ENCODE measurements around the gene KLHL13. TPM values are rescaled to one million over a fixed set of nuclear protein-coding genes. Genes with fewer than 3 reads are reported as not detected.

Gene KLHL13
- total RNA-seq, 2 experiments from 2014 or later = 0.09 to 0.30 TPM

DNA sequence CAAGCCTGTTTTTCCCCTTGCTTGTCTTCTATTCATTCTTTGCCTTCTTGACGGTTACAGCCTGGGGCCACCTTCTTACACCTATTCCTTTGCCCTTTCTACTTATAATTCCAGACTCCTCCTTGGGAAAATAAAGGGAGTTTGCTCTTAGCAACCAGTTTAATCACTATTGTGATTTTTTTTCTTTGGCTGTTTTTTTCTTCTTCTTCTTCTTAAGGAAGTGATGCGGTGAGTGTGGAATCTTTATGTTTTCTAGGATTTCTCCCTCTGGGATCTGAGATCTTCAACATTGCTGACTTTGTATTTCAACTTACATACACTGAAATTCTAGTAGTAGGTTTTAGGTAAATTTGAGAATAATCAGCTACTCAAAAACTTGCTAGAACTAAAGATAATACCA is 1.1 kb upstream of the KLHL13 start:
- ATAC-seq = no peak
- Mint-ChIP-seq H3K4me3 (peak overlapping the region; percentile 20), H3K27me3 (peaks cover 29% of the 10 kb centered on the region), H3K36me3 (no peaks in the 10 kb centered on the region), H3K4me1 (peaks cover 5% of the 10 kb centered on the region), H3K9me3 (ENCODE audit: low read depth) (no peaks in the 10 kb centered on the region), H3K27ac (no peak overlapping the region)
- CTCF ChIA-PET = no interaction called here
- no peak for DNase-seq

DNA sequence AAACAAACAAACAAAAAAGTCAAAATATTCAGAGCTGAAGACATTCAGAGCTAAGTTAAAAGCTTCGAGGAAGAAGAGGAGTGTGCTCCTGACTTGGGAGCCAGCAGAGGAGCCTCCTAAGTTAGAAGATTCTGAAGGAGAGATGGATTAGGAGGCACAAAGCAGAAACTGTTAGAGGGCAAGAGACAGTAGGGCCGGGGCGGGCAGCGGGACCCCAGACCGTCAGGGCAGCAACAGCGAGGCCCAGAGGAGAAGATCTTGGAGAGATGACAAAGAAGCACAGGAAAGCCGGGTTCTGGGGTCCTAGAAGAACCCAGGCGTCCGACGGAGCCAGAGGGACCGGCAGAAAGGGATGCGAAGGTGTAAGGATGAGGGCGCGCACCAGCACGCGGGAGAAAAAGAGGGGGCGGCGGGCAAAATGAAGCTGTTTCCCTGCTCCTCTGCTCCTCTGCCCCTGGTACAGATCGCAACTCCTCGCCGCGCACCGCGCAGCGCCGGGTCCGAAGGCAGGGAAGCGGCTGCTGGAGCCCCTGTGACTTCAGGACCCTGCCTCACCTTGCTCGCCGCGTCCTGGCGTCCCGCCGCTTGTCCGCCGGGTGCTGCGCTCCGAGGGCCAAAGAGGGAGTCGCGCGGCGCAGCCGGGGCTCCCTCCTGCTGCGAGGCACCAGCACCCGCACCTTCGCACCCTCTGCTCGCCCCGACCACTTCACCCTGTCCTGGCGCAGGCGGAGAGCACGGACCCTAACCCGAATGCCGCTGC is 477 bp downstream of the KLHL13 start:
- ATAC-seq (no peak), DNase-seq (no peak)
- CTCF ChIA-PET = no interaction called here
- peak overlapping the region; percentile 48 for H3K4me3 Mint-ChIP-seq
- peaks cover 29% of the 10 kb centered on the region for H3K27me3 Mint-ChIP-seq
- no peaks in the 10 kb centered on the region for H3K36me3 Mint-ChIP-seq
- H3K27ac Mint-ChIP-seq = no peak overlapping the region
- peaks cover 5% of the 10 kb centered on the region for H3K4me1 Mint-ChIP-seq
- H3K9me3 Mint-ChIP-seq (ENCODE audit: low read depth) = no peaks in the 10 kb centered on the region

DNA sequence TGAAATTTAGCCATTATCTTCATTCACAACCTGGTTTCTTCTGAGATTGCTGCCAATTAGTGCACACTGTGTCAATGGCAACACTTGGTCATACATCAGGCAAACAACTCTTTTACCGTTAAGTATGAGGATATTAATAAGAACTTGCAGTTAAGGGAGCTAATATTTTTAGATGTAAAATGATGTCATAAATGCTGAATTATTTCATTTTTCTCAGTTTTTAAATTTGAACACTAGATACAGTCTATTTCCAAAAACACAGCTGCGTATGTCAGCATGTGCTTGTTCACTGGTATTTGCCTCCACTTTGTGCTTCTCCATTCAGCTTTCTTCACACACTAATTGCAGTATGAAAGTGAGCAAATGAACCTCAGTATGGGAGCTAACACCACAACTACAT is 1.6 kb downstream of the KLHL13 start:
- no peak overlapping the region for H3K27ac Mint-ChIP-seq
- no peaks in the 10 kb centered on the region for H3K36me3 Mint-ChIP-seq
- H3K4me1 Mint-ChIP-seq = peaks cover 5% of the 10 kb centered on the region
- CTCF ChIA-PET = no interaction called here
- H3K9me3 Mint-ChIP-seq (ENCODE audit: low read depth) = no peaks in the 10 kb centered on the region
- DNase-seq = no peak
- H3K27me3 Mint-ChIP-seq = peaks cover 29% of the 10 kb centered on the region
- H3K4me3 Mint-ChIP-seq = no peak overlapping the region
- ATAC-seq = no peak

DNA sequence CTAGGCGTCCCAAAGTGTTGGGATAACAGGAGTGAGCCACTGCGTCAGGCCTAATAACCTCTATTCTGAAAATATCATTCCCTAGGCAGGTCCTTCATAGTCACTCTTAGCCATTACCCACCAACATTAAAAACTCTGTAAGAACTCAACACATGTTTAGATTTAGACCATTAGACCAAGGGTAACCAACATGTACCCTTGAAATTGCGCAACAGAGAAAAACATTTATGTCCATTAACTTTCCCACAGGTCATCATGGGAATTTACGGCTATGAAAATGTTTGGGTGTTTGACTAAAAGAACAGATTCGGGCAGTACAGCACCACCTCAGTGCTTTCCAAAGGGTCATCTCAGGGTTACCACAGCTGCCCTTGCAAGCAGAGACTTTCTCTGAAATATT is 7.5 kb downstream of the KLHL13 start:
- Mint-ChIP-seq H3K4me1 (no peaks in the 10 kb centered on the region), H3K27ac (no peak overlapping the region), H3K36me3 (no peaks in the 10 kb centered on the region), H3K27me3 (peaks cover 4% of the 10 kb centered on the region), H3K4me3 (no peak overlapping the region), H3K9me3 (ENCODE audit: low read depth) (no peaks in the 10 kb centered on the region)
- ATAC-seq = no peak
- DNase-seq = no peak
- CTCF ChIA-PET = no interaction called here

DNA sequence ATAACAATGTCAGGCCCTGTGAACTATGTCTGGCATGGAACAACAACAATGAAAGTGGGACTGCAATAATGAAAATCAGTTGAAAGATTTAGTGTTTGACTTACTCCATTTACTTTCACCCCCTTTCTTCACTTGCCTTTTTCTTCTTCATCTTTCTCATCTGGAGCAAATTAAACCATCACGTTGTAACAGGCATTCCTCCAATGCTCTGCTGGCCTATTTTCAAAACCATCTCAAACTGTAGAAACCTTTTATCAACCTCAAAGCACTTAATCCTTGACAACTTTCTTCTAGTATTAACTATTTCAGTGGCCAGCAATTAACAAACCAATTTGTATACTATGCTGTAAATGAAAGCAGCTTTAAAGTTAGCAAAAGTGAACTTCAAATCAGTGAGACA is 8.3 kb downstream of the KLHL13 start:
- no peaks in the 10 kb centered on the region for H3K9me3 Mint-ChIP-seq (ENCODE audit: low read depth)
- H3K4me3 Mint-ChIP-seq = no peak overlapping the region
- ATAC-seq (no peak), DNase-seq (no peak)
- H3K27ac Mint-ChIP-seq = no peak overlapping the region
- H3K4me1 Mint-ChIP-seq = no peaks in the 10 kb centered on the region
- no peaks in the 10 kb centered on the region for H3K36me3 Mint-ChIP-seq
- CTCF ChIA-PET = no interaction called here
- H3K27me3 Mint-ChIP-seq = peaks cover under 1% of the 10 kb centered on the region

DNA sequence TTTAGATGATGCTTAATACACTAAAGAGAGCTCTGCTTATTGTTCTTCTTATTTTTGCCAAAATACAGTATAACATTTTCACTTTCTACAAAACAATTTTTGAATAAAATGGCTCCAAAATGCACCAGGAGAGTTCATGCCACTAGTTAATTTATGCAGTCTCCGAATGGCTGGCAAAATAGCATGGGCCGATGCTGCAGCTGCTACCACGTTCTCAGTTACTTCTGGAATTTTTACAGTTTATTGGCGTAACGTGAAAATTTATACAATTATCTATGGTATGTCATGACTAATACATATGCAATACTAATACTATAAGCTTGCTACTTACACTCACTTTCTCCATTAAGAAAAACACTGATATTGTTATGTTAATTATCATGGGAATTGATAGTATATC is 16.5 kb downstream of the KLHL13 start:
- H3K9me3 Mint-ChIP-seq (ENCODE audit: low read depth) = no peaks in the 10 kb centered on the region
- no peaks in the 10 kb centered on the region for H3K4me1 Mint-ChIP-seq

DNA sequence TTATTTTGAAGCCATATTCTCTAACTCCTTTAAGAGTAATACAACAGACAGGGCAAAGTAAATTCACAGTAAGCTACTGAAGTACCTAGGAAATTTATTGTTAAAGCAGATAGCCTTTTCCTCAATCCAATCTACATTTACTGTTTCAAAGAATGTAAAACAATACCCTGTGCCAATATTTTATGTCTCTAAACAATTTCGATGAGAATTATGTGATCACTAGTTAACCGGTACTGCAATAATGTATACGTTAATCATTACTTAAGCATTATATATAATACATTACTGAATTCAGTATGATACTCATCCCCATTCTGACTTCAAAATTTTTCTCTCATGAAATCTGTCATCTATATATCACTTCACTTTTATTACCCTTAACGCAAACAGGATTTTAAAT is 28.5 kb downstream of the KLHL13 start:
- Mint-ChIP-seq H3K27me3 (no peaks in the 10 kb centered on the region), H3K4me3 (no peak overlapping the region), H3K9me3 (ENCODE audit: low read depth) (no peaks in the 10 kb centered on the region), H3K4me1 (no peaks in the 10 kb centered on the region), H3K36me3 (no peaks in the 10 kb centered on the region), H3K27ac (no peak overlapping the region)
- ATAC-seq = no peak
- no peak for DNase-seq
- CTCF ChIA-PET = no interaction called here

More for the DNA sequence above, 16.5 kb downstream of the KLHL13 start:
- ATAC-seq (no peak), DNase-seq (no peak)
- no peaks in the 10 kb centered on the region for H3K36me3 Mint-ChIP-seq
- H3K27ac Mint-ChIP-seq = no peak overlapping the region
- H3K4me3 Mint-ChIP-seq = no peak overlapping the region
- no peaks in the 10 kb centered on the region for H3K27me3 Mint-ChIP-seq
- CTCF ChIA-PET = no interaction called here

DNA sequence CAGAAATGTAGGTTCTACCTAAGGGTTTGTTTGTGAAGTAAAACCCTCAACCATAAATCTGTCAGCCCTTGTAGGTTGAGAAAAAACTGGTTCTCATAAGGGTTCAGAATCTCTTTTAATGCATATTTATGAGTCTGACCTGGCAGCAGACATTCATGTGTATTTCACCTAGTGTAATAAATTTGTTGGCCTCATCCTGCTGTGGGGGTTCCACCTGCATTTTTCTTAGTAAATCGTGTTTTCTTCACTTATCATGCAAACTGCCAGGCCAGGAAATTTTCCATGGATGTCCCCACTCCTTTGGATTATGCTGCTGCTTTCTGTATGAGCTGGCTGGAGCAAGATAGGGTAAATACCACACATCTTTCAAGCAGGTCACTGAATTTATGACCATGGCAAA is 42.4 kb downstream of the KLHL13 start:
- Mint-ChIP-seq H3K27ac (no peak overlapping the region), H3K27me3 (no peaks in the 10 kb centered on the region), H3K4me1 (no peaks in the 10 kb centered on the region), H3K4me3 (no peak overlapping the region), H3K9me3 (ENCODE audit: low read depth) (no peaks in the 10 kb centered on the region), H3K36me3 (no peaks in the 10 kb centered on the region)
- ATAC-seq = no peak
- DNase-seq = no peak
- CTCF ChIA-PET = no interaction called here

DNA sequence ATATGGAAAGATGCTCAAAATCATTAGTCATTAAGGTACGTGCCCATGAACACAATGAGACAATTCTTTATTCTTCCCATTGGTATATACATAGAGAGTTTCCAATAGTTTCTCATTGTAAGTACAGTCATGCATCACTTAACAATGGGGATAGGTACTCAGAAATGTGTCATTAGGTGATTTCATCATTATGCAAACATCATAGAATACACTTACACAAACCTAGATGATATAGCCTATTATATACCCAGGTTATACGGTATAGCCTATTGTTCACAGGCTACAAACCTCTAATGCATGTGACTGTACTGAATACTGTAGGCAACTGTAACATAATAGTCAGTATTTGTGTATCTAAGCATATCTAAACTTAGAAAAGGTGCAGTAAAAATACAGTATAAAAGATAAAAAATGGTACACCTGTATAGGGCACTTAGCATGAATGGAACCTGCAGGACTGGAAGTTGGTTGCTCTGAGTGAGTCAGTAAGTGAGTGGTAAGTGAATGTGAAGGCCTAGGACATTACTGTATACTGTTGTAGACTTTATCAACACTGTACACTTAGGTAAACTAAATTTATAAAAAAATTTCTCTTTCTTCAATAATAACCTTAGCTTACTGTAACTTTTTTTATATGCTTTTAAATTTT is 49.6 kb downstream of the KLHL13 start:
- CTCF ChIA-PET = no interaction called here
- no peak overlapping the region for H3K4me3 Mint-ChIP-seq
- no peaks in the 10 kb centered on the region for H3K27me3 Mint-ChIP-seq

DNA sequence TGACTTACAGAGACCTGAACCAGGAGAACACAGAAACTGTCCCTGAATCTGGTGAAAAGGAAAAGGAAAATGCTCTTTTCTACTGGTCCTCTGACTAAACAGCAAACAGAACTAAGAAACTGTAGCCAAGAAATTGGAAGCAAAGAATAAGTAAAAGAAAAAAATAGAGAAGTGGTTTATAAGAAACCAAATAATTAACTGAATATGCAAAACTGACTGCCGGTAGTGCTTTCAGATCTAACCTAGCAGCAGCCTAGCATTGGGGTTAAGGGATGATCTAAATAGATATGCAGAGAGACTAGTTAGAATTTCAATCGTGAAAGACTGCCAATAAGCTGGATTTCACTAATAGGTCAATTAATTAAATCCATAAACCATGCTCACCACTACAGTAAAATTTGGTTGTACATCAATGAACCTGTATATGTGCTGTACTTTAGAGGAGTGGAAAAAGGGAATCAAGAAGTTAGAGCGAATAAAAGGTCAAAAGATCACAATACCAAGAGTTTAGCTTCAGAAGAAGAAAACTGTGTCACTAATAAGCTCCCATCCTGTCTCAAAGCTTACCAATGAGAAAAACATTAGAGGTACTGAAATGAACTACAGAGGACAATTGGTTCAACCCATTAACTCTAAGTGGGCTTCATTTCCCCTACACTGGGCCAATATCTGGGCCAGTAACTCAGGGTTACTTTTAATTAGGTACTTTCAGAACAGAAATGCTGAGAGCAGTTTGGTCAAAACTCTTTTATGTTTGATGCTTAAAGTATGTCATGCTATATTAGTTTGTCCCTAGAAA is 53.6 kb downstream of the KLHL13 start:
- no peak overlapping the region for H3K27ac Mint-ChIP-seq
- DNase-seq = no peak
- H3K4me3 Mint-ChIP-seq = no peak overlapping the region
- no peaks in the 10 kb centered on the region for H3K36me3 Mint-ChIP-seq
- ATAC-seq = no peak
- no peaks in the 10 kb centered on the region for H3K9me3 Mint-ChIP-seq (ENCODE audit: low read depth)
- no peaks in the 10 kb centered on the region for H3K27me3 Mint-ChIP-seq
- H3K4me1 Mint-ChIP-seq = no peaks in the 10 kb centered on the region
- CTCF ChIA-PET = no interaction called here

More for the DNA sequence above, 49.6 kb downstream of the KLHL13 start:
- Mint-ChIP-seq H3K36me3 (no peaks in the 10 kb centered on the region), H3K4me1 (no peaks in the 10 kb centered on the region), H3K27ac (no peak overlapping the region), H3K9me3 (ENCODE audit: low read depth) (no peaks in the 10 kb centered on the region)
- DNase-seq = no peak
- ATAC-seq = no peak

DNA sequence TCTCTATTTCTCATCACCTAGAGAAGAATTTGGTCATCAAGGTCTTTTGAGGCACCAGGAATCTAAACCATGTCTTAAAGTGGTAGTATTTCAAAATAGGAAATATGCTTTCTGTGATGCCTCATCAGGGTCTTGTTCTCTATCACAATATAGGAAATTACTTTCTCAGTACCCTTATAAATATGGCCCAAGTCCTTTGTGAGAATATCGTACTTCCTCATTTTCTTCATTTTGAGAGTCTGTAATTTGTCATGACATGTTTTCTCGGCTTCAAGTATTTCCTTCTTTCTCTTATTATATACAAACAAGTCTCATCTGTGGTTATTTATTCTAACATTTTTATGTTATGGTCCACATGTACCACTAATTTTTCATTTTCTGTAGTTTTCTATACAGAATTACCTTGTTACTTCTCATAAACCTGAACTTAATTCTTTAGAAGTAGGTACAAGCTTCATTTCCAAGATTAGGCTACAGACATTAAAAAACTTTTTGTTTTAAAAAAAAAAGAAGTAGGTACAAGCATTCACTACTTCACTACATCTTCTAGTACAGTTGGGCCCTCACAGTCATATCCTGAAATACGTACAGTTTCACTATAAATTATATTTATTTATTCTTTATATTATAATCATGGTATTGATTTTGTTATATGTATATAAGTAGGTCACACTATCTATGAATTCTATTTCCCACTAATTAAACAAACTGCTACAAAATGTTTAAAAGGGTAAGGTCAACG is 54.4 kb downstream of the KLHL13 start:
- Mint-ChIP-seq H3K4me1 (no peaks in the 10 kb centered on the region), H3K27ac (no peak overlapping the region), H3K27me3 (no peaks in the 10 kb centered on the region), H3K9me3 (ENCODE audit: low read depth) (no peaks in the 10 kb centered on the region), H3K4me3 (no peak overlapping the region), H3K36me3 (no peaks in the 10 kb centered on the region)
- CTCF ChIA-PET = no interaction called here
- ATAC-seq (no peak), DNase-seq (no peak)

DNA sequence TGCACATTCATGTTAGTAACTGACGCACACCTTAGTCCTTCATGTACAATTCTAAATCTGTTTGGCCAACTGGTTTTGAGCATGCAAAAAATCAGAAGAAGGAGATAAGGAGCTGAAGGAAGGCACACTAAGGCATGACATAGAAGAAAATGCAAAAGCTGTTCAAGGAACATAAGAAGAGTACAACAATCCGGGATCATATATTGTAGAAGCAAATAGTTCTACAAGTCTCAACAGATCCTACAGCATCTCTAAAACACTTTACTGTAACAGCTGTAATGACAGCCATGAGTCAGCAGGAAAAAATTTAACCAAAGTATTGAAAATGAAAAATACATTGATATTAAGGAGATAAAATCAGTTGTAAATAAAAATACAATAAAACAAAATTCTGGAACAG is 57.7 kb downstream of the KLHL13 start:
- Mint-ChIP-seq H3K27ac (no peak overlapping the region), H3K9me3 (ENCODE audit: low read depth) (no peaks in the 10 kb centered on the region), H3K4me3 (no peak overlapping the region), H3K27me3 (no peaks in the 10 kb centered on the region), H3K36me3 (no peaks in the 10 kb centered on the region), H3K4me1 (no peaks in the 10 kb centered on the region)
- ATAC-seq (no peak), DNase-seq (no peak)
- CTCF ChIA-PET = no interaction called here

DNA sequence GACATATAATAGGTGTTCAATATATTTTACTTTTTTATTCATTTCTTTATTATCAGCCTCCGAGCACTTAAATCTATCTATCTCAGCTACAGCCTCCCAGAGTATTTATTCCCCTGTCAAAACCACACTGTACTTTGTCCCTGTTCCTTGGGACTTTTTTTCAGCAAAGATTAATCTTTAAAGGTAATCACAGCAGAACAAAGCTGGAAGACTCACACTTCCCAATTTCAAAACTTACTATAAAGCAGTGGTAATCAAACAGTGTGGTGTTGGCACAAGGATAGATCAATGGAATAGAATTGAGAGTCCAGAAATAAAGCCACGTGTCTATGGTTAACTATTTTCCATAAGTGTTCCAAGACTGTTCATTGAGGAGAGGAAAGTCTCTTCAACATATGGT is 59.7 kb downstream of the KLHL13 start:
- Mint-ChIP-seq H3K4me3 (no peak overlapping the region), H3K9me3 (ENCODE audit: low read depth) (no peaks in the 10 kb centered on the region), H3K27me3 (no peaks in the 10 kb centered on the region), H3K4me1 (no peaks in the 10 kb centered on the region), H3K27ac (no peak overlapping the region), H3K36me3 (no peaks in the 10 kb centered on the region)
- ATAC-seq (no peak), DNase-seq (no peak)
- CTCF ChIA-PET = no interaction called here
